GM12891 (cell line): ENCODE measurements around the gene TSHZ1.

Experiments used
- DNase-seq: peaks from one replicate; pipeline ENCODE4 v3.0.0; 2011; ENCODE audit warnings: low spot score; ENCODE audit not compliant: insufficient read length
- FAIRE-seq: peaks from 2 replicates; lab custom pipeline; 2011; peaks lifted over from hg19 to GRCh38; lab: Jason Lieb, UNC
- PAX5 ChIP-seq: IDR thresholded peaks from 2 replicates; pipeline ENCODE4 v1.6.1; 2011; ENCODE audit warnings: low read length, moderate library complexity, mild to moderate bottlenecking; ENCODE audit not compliant: insufficient read depth, severe bottlenecking
- POLR2A ChIP-seq: IDR thresholded peaks from 2 replicates; pipeline ENCODE4 v1.6.1; 2011; ENCODE audit warnings: low read depth, low read length, control low read depth
- POLR2AphosphoS5 ChIP-seq: IDR thresholded peaks from 2 replicates; pipeline ENCODE4 v1.6.1; 2011; ENCODE audit warnings: low read depth, low read length, control low read depth
- POU2F2 ChIP-seq: IDR thresholded peaks from 2 replicates; pipeline ENCODE4 v1.6.1; 2011; ENCODE audit warnings: low read depth, mild to moderate bottlenecking, control low read depth, low read length, moderate library complexity
- SPI1 ChIP-seq: IDR thresholded peaks from 2 replicates; pipeline ENCODE4 v1.6.1; 2011; ENCODE audit warnings: low read depth, low read length, control low read depth
- TAF1 ChIP-seq: IDR thresholded peaks from 2 replicates; pipeline ENCODE4 v1.6.1; 2011; ENCODE audit warnings: low read depth, low read length, control low read depth

The TSHZ1 gene

DNA sequence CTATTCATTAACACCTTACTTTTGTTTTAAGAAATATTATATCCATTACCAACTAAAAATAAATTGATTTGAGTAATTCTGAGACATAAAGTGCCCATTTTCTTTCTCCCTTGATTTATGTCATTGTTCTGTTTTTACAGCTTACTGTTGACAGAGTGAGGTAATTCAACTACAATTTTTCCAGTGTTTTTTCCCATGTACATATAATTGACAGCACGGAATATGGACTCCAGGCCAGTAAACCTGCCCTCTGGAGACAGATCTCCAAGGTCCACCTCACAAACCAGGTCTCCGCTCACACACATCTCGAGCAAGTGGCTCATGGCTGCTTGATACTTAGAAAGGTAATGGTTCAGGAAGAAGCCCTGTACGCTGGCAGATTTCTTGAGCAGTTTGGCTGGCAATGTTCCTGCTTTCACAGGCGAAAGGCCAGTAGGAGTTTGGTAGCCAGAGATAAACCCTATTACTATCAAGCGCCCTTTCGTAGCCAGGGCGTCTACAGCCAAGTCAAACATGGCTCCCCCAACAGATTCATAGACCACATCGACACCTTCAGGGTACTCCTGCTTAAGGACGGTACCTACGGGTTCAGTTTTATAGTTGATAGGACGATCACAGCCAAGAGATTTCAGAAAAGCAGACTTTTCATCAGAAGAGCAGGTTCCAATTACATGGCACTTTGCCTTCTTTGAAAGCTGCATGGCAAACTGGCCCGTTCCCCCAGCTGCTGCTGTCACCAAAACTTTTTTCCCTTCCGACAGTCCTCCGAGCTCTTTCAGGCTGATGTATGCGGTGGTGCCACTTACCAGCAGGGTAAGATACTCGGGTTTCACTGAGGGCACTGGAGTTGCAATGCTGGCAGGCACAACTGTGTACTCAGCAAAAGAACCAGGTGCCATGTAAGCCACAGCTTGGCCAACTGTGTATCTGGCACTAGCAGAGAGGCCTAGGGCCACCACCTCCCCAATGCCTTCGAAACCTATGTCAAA lies 9.0 kb upstream of the TSHZ1 start:
- DNase-seq: no peak
- no peak for TF ChIP-seq PAX5
- no peak for TF ChIP-seq SPI1
- no peak for TF ChIP-seq POLR2A
- TF ChIP-seq POU2F2: no peak
- no peak for TF ChIP-seq TAF1
- no peak for TF ChIP-seq POLR2AphosphoS5
- peak; percentile 16 for FAIRE-seq

DNA sequence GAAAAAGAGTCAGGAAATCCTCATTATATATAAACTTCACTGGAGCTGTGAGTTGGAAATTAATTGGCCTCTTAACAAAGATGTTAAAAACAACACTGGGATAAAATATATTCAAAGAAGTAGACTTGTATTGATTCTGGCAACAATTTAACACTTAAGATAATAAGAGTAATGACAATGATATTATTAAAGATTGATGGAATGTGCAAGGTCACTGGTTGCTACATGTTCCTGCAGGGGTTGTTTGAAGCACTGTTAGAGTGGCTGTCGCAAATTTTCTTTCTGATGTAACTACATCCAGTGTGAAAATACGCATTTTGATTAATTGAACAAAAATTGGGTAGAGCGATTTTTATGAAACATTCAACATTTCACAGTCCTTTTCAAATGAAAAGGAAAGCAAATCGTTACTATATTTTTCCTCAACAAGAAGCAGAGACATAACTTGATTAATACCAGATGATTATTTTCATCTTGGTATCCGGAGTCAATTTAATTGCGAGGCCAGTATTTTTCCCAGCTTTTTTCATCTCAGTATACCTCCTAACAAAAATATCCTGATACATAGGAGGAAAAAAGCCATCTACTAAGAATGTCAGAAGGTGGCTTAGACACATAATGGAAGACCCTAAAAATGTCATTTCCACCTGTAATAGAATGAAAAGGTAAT lies 7.8 kb upstream of the TSHZ1 start:
- DNase-seq: no peak
- FAIRE-seq: no peak
- TF ChIP-seq POLR2A (no peak), POU2F2 (no peak), SPI1 (no peak), POLR2AphosphoS5 (no peak)

DNA sequence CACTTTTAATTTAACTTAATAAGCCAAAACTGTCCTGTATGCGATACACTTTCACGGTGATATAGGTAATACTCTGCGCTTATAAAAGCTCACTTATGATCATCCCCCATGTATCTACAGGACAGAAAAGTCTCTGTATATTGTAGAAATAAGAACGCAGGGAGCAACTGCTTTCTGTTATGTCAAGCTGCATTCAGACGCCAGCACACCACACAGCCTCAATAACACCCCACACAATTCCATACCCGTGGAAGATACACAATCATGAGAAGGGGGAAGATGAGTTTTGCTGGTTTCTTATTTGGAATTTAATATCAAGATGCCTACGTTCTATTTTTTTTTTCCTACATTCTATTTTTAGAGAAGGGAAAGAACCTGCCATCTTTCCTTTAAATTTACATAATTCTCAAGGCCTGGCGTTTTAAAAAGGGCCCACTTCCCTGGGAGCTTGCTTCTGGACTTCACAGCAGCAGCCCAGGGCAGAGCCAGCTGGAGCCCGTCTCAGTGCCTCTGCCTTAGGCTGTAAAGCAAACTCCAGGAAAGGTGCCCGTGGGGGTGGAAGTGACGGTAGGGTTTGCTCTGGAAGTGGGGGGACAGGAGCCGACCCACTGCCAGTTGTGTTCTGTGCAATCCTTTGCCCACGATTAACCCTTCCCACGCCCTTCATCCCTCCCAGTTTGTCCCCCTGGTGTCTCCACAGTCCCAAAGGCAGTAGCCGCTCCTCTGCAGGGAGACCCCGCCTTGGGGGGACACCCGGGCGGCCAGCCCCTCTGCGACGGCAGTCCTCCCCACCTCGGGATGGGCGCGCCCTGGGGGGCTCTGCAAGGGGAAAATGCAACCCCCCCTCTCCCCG lies 7.0 kb upstream of the TSHZ1 start:
- FAIRE-seq (no peak), DNase-seq (no peak)
- no peak for TF ChIP-seq SPI1
- no peak for TF ChIP-seq TAF1
- no peak for TF ChIP-seq POU2F2
- no peak for TF ChIP-seq POLR2A
- TF ChIP-seq PAX5: no peak
- no peak for TF ChIP-seq POLR2AphosphoS5

- no peak for TF ChIP-seq POLR2A
- no peak for TF ChIP-seq TAF1
- TF ChIP-seq PAX5: no peak
- no peak for TF ChIP-seq POLR2AphosphoS5
- TF ChIP-seq POU2F2: no peak
- TF ChIP-seq SPI1: no peak
- DNase-seq (no peak), FAIRE-seq (no peak)
Observed at GRCh38 chr18:75204269-75204731, 6.3 kb upstream of the TSHZ1 start.

- DNase-seq: no peak
- no peak for FAIRE-seq
- no peak for TF ChIP-seq SPI1
- TF ChIP-seq TAF1: no peak
- no peak for TF ChIP-seq POLR2AphosphoS5
- TF ChIP-seq POLR2A: no peak
- no peak for TF ChIP-seq PAX5
- TF ChIP-seq POU2F2: no peak
Observed at GRCh38 chr18:75204732-75205513, 5.7 kb upstream of the TSHZ1 start.

DNA sequence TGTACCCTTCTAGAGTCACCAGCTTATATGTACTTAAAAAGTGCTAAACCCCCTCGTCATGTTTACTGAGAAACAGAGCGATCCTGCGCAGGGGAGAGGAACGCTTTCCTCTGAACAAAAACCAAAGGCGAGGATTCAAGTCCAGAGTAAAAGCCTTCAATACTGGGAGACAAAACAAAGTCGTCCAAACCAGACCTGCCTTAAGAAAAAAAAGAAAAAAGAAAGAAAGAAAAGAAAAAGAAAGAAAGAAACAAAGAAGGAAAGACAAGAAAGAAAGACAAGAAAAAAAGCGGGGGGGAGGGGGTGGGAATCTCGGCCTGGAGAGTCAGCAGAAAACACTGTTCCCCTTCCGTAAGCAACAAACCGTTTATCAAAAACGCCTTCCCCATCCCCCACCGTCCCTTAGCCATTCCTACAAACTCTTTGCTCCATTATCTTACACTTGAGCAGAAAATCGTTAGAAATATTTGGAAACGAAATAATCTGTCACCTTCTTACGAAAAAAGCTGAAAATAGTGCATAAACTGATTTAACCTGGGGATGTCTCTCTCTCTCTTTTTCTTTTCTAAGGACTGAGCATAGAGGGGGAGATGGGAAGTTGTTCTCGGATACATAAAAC lies 5.0 kb upstream of the TSHZ1 start:
- FAIRE-seq (no peak), DNase-seq (no peak)
- TF ChIP-seq PAX5 (no peak), SPI1 (no peak), POU2F2 (no peak), POLR2A (no peak), POLR2AphosphoS5 (no peak), TAF1 (no peak)

- DNase-seq: no peak
- TF ChIP-seq POU2F2 (no peak), SPI1 (no peak), TAF1 (no peak), PAX5 (no peak), POLR2AphosphoS5 (no peak), POLR2A (no peak)
- no peak for FAIRE-seq
Observed at GRCh38 chr18:75206452-75207309, 3.9 kb upstream of the TSHZ1 start.
